Measurements from ENCODE around the gene ADAM12. TPM values are rescaled to one million over a fixed set of nuclear protein-coding genes. Genes with fewer than 3 reads are reported as not detected.
A peak's percentile ranks its signal among the peaks of the same experiment; 100 is the strongest.

Gene ADAM12
- total RNA-seq, 1 experiment from 2014 or later, result not detected

DNA sequence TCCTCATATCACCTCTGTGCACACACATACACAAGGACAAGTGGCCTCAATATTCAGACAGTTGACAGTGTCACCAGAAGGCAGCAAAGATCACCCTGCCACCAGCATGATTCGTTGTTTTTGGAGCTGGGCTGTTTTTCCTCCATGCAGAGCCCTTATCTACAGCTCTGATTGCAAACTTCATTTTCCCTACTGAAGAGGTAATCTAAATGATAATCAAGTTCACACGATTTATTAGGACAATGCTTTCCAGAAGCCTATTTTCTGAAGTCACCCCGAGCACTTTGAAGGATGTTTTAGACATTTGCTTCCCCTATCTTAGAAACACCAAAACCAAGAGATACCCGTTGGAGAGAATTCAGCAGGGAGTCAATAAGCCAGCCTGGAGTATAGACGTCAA is 46.0 kb upstream of the ADAM12 start (continued):
- TF ChIP-seq YY1 (IDR thresholded peaks at IDR 0.05; ENCODE audit: extremely low read depth, insufficient replicate concordance, low read depth, low read length) (no peak), TCF7L2 (IDR thresholded peaks at IDR 0.05; ENCODE audit: borderline replicate concordance, extremely low read depth, insufficient read depth, insufficient read length) (no peak), POLR2A (IDR thresholded peaks at IDR 0.05; ENCODE audit: borderline replicate concordance, extremely low read depth, insufficient read depth, insufficient read length) (no peak)
- TF ChIP-seq, protein P1, sequence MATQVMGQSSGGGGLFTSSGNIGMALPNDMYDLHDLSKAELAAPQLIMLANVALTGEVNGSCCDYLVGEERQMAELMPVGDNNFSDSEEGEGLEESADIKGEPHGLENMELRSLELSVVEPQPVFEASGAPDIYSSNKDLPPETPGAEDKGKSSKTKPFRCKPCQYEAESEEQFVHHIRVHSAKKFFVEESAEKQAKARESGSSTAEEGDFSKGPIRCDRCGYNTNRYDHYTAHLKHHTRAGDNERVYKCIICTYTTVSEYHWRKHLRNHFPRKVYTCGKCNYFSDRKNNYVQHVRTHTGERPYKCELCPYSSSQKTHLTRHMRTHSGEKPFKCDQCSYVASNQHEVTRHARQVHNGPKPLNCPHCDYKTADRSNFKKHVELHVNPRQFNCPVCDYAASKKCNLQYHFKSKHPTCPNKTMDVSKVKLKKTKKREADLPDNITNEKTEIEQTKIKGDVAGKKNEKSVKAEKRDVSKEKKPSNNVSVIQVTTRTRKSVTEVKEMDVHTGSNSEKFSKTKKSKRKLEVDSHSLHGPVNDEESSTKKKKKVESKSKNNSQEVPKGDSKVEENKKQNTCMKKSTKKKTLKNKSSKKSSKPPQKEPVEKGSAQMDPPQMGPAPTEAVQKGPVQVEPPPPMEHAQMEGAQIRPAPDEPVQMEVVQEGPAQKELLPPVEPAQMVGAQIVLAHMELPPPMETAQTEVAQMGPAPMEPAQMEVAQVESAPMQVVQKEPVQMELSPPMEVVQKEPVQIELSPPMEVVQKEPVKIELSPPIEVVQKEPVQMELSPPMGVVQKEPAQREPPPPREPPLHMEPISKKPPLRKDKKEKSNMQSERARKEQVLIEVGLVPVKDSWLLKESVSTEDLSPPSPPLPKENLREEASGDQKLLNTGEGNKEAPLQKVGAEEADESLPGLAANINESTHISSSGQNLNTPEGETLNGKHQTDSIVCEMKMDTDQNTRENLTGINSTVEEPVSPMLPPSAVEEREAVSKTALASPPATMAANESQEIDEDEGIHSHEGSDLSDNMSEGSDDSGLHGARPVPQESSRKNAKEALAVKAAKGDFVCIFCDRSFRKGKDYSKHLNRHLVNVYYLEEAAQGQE (IDR thresholded peaks at IDR 0.05; ENCODE audit: low read depth), result no peak

DNA sequence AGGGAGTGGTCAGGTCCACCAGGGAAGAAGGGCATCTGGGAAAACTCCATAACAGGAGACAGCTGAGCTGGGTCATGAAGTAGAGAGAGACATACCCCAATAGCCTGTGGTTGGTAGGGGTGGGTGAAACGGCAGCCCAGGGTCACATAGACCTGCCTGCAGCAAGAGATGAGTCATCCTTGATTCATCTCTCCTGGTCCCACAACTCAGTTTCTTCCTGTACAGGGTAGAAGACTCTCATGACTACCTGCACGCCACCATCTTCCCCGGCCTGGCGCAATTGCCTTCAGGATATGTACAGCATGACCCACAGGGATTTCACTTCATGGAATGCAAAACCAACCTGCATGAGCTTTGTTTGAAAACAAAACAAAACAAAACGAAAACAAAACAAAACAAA is 45.1 kb upstream of the ADAM12 start:
- Histone ChIP-seq H3K4me1 (ENCODE audit: control insufficient read depth in 1 of 2, insufficient read depth in 2 of 2, low read length in 2 of 2) (peaks cover 0 to 4% of the 10 kb centered on the region in 2 experiments; a peak in 1 of 4 replicates), H3K9me2 (ENCODE audit: insufficient read depth) (no peaks in the 10 kb centered on the region), H3K27ac (ENCODE audit: low read depth, low read length) (no peak overlapping the region), H2AFZ (ENCODE audit: low read depth, low read length, poor library complexity, severe bottlenecking) (no peak overlapping the region), H3K9me3 (ENCODE audit: control insufficient read depth in 1 of 2, insufficient read depth in 1 of 2, low read depth in 1 of 2, low read length in 2 of 2) (no peaks in the 10 kb centered on the region), H4K20me1 (ENCODE audit: insufficient read depth) (no peaks in the 10 kb centered on the region), H3K79me2 (ENCODE audit: insufficient read depth, low read length) (no peaks in the 10 kb centered on the region), H3K27me3 (ENCODE audit: insufficient read depth, low read length) (peaks cover 18% of the 10 kb centered on the region), H3K36me3 (ENCODE audit: control insufficient read depth in 1 of 2, insufficient read depth in 2 of 2, low read length in 2 of 2) (no peaks in the 10 kb centered on the region), H3K4me2 (ENCODE audit: low read length) (no peak overlapping the region), H3K9ac (ENCODE audit: low read length) (no peak overlapping the region), H3K4me3 (replicated peaks in 1 of 2; ENCODE audit: low read depth in 1 of 2, low read length in 2 of 2) (no peak overlapping the region)
- ChIA-PET RAD21 (ENCODE audit: low non-redundant PET in 1 of 2, low total read pairs in 2 of 2, uncharacterized antibody in 2 of 2, unreplicated experiment in 2 of 2) (no interaction called here), POLR2A (no interaction called here), CTCF (no interaction called here)
- no TSS peak for BruUV-seq (replicated peaks)
- intact Hi-C loops (cut with micrococcal nuclease), result no loop called here
- peak; percentile 56 for TF ChIP-seq FOSL1 (IDR thresholded peaks at IDR 0.05; ENCODE audit: low read depth)
- TF ChIP-seq, protein P2, sequence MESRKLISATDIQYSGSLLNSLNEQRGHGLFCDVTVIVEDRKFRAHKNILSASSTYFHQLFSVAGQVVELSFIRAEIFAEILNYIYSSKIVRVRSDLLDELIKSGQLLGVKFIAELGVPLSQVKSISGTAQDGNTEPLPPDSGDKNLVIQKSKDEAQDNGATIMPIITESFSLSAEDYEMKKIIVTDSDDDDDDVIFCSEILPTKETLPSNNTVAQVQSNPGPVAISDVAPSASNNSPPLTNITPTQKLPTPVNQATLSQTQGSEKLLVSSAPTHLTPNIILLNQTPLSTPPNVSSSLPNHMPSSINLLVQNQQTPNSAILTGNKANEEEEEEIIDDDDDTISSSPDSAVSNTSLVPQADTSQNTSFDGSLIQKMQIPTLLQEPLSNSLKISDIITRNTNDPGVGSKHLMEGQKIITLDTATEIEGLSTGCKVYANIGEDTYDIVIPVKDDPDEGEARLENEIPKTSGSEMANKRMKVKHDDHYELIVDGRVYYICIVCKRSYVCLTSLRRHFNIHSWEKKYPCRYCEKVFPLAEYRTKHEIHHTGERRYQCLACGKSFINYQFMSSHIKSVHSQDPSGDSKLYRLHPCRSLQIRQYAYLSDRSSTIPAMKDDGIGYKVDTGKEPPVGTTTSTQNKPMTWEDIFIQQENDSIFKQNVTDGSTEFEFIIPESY (IDR thresholded peaks at IDR 0.05; ENCODE audit: extremely low read depth, insufficient replicate concordance, low read length), result no peak
- no peak for DNase-seq (ENCODE audit: low read depth, low spot score)
- ATAC-seq, result peak; percentile 30; the same call in 1 of the 2 replicates
